Stimulated activated CD4-positive, alpha-beta T cell treated with anti-CD3 and anti-CD28 coated beads, Interleukin-4, amount 100 ng/mL, for 4 hours (primary cell): ENCODE results near the gene SHB.
A peak's percentile ranks its signal among the peaks of the same experiment; 100 is the strongest.
"Not testable (repeated sequence)": the region's sequence is repeated elsewhere in the genome, so short reads cannot be mapped to it uniquely, and the experiment has no call there.

Experiments used
- DNase-seq, 2 experiments: peaks; one replicate each; pipeline ENCODE4 v3.0.0-alpha.2; 2020

SHB gene

DNA sequence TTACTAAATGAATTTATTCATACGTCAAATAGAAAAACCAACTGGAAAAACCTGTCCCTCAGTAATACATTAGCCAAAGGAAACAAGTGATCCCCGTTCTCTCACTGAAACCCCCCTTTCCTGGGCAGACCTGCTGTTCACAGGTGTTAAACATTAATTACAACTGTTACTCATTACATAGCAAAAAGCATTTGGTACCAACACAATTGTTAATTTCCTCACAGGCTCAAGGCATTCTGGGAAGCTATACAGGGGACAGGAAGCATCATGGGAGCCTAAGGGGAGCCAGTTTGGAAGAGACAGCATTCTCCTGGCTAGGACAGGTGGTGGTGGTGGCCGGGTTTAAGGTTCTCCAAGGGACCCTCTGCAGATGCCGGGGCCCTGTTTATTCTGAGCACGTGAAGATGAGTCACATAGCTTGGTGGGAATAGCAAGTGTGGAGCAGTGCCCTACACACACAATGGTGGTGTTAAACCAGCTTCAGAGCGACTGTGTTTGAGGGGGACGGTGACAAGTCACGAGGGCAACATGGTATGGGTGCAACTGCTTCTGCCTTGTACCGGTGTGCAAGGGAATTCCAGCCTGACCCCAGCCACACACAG is 102.5 kb downstream of the SHB start:
- DNase-seq, result no peak

DNA sequence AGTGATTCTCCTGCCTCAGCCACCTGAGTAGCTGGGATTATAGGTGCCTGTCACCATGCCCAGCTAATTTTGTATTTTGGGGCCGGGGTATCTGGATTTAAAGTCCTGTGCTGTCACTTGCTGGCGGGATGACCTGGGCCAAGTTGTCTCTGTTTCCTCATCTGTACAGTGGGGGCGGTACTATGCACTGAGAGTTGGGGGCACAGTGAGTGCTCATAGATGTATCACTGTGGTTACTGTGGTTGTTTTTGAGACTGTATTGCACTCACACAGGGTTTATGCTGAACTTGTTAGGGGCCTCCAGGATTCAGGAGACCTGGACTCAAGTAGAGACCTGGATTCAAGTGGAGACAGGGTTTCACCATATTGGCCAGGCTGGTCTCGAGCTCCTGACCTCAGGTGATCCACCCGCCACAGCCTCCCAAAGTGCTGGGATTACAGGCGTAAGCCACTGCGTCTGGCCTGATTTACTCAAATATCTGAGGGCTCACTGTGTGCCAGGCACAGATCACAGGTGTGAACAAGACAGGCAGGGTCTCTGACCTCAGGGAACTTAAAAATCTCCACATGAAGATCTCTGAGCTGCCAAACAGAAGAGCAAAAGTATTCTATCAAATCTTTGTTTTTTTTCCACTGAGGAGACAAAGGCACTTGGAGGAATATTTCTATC is 103.2 kb downstream of the SHB start:
- not testable (repeated sequence) for DNase-seq

DNA sequence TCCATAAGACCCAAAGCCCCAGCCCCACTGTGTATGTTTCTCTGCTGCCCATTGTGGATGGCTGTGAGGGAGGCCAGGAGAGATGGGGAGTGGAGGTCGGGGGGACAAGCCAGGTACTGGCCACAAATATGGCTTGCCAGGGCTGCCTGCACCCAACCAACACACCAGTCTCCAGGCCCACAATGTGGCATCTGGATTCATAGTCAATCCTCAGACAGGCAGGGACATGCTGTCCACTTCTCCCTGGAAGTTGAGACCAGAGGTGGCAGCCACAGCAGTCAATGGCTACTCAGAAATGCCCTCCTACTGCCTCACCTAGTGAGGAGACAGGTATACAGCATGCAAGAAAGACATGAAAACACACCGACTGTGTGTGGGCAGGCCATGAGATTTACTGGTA is 103.9 kb downstream of the SHB start:
- no peak for DNase-seq

DNA sequence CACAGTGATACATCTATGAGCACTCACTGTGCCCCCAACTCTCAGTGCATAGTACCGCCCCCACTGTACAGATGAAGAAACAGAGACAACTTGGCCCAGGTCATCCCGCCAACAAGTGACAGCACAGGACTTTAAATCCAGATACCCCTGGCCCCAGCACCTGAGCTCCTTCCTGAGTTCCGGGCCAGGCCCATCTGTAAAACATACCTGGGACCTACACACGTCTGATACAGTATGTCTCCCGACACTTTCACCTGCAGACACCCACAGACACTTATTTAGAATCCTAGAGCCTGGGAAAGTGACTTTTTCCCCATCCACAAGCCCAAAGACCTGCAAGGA is 104.3 kb downstream of the SHB start:
- no peak for DNase-seq

DNA sequence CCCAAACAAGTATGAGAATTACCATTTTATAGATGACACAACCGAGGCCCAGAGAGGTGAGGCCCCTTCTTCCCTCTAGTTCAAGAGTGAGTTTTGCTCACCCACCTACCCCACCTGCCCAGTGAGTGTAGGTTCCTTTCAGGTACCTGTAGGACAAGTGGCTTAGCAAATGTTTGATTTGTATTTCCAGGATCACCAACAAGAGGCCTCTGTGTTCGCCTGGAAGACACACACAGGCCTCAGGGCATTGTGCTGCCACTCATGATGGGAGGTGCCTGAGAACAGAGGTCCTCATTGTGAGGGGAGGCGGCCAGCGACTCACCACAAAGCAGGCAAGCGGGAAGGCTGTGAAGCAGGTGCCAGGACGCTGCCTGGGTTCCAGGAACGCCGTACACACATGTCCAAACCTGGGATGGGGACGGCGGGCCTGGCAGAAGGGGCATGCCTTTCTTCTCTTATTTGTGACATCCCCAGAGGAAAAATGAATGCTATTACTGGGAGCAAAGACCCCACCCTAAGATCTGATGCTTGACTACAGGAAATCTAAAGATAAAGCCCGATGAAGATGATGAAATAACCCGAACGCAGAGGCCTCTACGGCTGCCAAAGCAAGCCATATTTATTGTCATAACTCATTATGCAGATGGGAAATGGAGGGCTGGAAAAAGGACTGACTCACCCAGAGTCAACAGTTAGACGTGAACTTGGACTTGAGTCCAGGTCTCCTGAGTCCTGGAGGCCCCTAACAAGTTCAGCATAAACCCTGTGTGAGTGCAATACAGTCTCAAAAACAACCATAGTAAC is 104.9 kb downstream of the SHB start:
- DNase-seq, result no peak

DNA sequence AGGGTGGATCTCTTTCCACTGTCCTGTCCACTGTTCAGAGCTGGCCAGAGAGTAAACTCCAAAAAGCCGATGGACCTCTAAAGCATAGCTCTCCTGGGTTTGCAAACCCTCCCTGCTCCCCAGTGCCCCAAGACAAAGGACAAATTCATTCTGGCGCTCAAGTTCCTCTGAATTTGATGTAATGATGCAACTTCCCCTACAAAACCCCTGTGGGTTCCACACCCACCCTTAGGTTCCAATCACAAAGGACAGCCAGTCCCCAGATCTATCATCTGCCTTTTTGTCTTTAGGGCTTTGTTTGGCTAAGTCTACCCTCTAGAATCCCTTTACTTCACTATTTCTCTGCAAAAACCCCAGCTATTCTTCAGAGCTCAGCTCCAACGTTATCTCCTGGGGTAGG is 107.7 kb downstream of the SHB start:
- DNase-seq, result no peak

DNA sequence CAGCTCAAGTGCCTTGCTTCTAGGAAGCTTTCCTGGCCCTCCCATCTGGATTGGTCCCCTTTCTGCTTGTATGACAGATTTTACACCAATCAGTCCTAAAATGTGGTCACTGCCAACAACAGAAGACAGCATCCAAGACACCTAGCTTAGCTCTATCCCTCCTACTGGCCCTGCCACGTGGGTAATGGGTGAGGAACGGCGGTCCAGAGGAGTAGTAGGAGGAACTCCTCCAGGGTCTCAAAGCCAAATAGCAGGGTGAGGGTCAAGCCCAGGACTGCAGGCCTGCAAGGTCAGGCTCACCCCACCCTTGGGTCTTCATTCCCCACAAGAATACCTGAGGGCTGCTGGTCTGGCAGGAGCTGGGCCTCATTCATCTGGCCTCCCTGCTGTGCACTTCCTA is 108.4 kb downstream of the SHB start:
- no peak for DNase-seq

DNA sequence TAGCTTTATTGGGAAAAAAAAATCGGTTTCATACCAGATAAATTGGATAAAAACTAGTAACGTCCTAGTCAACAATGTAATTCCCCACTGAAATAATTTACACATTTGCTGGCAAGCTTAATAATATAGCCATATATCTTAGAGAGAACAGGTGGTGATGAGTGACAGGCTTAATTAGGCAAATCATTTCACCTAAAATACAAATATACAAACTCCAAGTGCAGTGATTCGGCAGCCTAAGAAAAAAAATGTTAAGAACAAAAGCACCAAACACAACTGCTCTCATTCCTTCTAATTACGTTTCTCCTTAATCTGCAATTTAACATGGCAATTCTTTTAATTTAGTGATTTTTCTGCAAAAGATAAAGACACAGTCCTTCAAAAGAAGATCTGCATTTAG is 109.1 kb downstream of the SHB start:
- no peak for DNase-seq

DNA sequence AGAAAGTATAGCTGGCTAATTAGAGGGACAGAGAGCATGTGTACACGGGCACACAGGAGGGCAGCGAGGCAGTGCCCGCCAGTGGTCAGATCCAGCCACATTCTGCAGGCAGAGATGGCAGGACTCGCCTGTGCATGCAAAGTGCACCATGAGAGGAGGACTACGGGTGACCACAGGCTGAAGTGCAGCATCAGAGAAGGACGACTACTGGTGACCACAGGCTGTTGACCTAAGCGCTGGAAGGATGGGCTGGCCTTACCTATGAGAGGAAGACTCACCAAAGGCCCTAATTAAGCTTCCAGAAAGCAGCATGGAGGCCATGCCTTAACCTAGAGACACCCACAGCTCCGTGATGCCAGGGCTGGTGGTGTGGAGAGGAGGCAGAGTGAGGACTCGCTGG is 110.9 kb downstream of the SHB start:
- no peak for DNase-seq

DNA sequence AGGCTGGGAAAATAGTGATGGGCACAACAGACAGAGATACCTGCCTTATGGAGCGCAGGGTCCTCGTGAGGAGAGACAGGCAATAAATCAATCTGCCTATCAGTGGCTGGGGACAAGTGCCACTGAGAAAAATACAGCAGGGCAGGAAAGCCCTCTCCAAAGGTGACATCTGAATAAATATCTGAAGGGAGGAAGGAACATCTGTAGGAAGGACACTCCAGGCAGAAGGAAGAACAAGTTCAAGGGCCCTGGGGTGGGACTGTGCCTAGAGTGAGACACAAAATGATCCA is 111.4 kb downstream of the SHB start:
- no peak for DNase-seq

DNA sequence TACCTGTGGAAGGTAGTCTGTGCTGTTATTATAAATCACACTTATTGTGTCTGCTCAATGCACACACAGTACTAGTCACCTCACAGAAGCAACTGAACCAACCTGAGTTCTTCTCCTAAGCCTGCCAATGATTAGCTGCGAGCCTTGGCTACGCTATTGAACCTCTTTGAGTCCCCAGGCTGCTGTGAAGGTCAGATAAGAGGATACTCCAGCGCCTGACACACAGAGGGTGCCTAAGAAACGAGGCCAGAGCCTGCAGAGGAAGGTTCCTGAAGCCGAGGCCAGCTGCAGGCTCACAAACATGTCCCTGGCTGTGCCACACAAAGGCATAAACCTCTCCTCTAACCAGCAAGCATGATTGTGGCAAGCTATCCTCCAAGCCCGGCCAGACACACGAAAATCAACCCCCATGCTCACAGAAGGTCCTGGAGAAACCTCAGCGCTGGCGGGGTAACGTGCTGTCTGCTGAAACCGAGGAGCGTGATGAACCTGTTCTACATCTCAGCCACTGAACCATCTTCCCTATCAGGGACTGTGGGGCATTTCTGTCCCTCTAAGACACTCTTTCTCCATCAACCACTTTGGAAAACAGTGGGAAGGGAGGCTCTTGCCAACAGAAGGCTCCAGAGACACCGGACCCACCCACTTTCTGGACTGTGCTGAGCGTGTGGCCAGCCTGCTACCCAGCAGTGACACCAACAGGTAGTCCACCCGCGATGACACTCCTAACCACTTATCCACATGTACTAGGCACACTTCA is 111.9 kb downstream of the SHB start:
- no peak for DNase-seq

DNA sequence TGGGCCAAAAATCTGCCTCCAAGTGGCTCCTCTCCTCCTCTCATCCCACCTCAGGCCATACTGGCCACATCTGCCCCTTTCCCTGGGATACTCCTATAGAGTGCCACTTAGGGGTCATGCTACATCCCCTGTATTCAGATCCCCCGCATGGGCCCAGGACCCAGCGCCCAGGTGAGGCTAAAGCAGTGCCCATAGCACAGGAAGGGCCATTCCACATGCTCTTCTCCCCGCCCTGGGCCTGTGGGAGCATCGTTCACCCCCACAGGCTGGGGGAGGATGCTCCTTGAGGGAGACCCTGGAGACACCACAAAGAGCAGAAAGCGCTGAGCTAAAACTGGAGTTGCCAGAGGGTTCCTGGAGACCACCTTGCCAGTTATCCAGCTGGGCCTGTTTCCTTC is 112.6 kb downstream of the SHB start:
- DNase-seq, result no peak

DNA sequence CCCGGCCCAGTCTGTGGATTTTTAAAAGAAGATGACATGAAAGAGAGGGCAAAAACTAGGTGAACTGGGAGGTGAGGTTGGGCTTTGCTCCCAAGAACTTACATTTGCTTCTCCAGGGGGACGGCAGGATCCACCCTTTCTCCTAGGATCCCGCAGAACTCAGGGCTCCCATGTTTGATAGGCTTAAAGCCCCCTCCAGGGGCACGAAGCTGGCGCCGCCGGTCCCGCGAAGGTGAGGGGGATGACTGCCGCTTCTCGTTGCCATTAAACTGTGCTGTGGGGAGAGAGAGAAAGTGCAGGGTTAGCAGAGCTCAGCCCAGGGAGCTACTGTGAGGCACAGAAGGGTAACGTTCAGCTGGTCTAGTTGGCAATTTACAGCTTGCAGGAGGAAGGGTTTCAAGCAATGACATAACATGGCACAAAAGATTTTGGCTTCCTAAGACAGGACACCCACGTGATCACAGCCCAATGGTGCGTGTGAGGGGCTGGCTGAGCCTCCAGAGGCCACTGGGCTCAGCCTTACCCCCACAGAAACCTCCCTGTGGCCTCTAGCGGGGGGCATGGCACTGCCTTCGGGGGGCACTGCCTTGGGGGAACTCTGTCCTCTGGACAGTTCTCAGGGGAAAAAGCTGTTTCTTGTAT is 113.1 kb downstream of the SHB start:
- DNase-seq, result no peak

DNA sequence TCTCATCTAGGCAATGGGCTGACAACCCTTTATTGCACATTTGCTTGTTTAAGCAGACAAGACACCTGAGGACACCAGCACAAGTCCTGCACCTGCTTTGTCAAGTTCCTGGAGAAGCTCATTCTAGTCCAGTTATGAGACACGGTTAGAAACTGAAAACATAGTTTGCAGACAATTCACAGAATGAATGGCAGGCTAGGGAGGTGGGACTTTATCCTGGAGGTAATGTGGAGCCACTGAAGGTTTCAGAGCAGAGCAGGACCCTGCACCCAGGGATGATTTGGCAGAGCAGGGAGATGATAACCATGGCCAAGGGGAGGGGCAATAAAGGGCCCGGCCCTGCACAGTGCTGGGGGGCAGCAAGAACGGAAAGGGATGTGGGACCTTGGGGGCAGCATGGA is 114.4 kb downstream of the SHB start:
- no peak for DNase-seq

DNA sequence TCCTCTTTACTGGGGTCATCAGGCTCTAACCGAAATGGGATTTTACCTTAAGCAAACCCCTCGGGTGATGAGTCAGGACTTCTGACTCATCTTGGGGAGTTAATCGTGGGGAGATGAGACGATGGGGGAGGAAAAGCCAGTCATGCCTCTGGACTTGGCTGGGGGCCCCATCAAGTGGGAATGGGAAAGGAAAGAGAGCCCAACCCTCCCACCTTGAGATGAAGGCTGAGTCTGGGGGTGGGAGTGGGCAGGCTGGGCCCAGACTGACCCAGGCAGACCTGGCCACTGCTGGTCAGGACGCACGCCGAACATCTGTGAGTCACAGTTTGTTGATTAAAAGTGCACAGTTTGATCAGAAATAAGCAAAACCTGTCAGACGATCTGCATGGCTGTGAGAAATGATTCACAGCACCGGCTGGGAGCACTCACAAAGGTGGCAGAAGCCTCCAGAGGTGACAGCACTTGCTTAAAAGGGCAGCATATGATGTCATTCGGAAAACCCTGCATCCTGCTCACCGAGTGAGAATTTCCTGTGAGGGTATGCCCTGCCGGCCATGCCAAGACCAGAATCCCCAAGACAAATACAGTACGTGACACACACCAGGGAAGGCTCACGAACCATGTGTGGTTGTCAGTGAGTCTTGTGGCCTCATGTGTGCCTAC is 115.1 kb downstream of the SHB start:
- peak; percentile 4 to 13 for DNase-seq

DNA sequence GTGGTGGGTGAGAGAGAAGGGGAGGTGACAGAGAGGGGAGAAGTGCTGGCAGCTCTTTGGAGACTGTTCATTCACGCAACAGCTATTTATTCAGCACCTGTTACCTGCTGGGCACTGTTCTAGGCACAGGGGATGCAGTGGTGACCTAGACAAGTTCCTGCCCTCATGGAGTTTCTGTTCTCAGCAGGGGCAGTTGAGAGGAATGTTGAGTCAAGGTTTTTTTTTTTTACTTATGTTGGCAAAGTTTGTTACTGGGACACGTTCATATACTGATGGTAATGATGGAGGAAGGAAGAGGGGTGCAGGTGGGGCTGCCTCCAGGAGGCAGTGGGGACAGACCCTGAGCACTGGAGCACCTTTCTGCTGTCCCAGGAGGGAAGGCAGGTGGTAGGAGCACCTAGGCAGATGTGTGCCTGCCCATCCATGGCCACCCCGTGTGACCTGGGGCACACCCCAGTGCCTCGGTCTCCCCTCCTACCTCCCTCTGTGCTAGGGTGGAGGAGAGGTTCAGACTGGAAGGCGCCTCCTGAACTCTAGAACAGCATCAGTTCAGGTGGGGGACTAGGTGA is 115.7 kb downstream of the SHB start:
- no peak for DNase-seq

DNA sequence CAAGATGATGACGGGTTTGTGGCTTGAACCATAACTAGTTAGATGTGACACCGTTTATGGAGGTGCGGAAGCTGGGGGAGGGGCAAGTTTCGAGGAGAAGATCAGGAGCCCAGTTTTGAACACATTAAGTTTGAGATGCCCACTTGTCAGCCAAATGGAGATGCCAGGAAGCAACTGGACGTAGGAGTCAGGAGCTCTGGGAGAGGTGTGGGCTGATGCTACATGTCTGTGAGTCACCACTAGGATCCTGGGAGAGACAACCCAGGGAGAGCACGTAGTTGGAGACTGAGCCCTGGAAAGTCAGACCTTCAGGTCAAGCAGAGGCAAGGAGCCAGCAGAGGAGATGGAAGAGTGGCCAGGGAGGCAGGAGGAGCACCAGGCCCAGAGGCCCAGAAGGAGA is 116.3 kb downstream of the SHB start:
- DNase-seq, result no peak

DNA sequence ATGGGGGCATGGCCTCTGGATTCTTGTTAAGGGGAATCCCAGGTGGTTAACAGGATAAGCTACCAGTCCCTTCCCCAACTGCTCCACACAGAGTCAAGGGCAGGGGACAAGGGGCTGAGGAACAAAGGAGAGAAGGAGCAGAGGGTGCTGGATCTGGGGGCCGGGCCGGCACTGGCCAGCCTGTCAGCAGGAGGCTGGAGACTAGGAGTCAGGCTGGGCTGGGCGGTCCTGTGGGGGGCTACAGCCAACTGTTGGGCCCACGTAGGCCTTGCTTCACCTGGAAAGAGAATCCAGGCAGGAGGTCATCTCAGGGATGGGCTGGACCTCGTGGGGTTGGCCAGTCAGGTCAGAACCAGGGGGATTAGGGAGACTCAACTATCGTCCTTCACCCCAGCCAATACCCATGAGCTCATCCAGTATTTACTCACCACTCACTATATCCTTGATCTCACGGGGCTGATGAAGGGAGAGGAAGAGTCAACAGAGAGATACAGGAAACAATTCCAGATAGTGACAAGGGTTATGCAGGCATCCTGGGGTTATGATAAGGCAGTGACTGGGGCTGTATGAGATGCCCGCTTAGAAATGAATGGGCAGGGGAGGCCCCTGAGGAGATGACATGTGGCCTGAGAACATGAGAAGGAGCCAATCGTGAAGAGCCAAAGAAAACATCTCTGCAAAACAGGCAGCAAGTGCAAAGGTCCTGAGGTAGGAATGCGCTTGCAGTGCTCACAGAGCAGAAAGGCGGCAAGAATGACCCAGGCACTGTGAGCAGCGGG is 117.2 kb downstream of the SHB start:
- DNase-seq, result no peak

DNA sequence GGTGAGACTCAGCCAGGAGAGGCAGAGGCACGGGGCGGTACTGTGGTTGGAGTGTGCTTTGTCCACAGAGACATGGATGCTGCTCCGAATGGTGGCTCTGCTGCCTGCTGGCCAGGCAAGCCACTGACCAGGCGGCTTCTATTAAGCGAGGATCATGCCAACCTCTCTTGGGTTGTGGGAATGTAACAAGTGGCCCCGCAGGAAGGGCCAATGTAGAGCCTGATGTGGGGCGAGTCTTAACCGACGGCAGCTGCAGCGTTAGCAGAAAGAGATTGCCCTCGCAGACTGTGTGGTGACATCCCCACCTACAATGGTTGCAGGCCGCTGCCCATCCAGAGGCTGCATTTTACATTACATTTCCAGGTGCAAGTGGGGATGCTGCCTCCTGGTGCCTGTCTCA is 118.5 kb downstream of the SHB start:
- no peak for DNase-seq

DNA sequence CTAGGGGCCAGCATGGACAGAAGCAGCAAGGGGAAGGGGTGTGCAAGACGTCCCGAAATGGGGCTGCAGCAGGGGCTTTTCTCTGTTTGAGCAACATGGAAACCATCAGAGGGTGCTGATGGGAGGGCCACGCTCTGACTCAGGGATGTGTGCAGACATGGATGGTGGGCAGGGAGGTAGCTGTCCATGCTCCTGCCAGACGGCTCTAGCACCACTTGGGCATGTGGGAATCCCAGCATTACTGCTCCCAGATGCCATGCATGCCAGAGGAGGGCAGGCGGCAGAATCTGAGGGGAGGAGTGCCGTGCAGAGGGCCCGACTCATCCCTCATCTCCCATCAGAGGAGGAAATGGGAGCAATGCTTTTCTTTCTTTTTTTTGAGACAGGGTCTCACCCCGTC is 119.5 kb downstream of the SHB start:
- DNase-seq, result no peak

DNA sequence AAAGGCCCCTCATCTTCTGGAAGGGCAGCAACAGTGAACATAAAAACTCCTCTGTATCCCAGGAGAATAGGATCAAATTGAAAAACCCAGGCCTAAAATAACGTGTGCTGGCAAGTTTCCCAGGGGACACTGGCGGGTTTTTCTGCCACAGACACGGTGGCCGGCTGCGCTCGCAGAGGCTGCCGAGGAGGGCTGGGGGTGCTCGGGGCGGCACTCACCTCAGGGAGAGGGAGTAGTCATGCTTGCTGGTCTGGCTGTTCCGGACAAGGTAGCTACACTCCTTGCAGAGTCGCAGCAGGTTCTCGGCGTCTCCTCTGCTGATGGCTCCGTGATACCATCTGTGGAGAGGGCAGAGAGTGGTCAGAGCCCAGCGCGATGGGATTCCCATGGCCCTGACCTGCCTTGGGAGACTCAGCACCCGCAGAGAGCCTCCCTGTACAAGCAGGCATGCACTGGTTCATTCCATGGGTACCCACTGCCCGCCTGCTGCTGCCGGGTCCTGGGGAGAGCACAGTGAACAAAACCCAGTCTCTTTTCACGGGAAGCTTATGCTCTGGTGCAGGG is 120.5 kb downstream of the SHB start:
- DNase-seq, result no peak
